Activated effector memory CD4-positive, alpha-beta T cell treated with anti-CD3 and anti-CD28 coated beads, Interleukin-2, amount 50 U/mL, for 16 hours (primary cell): ENCODE results near the gene LPIN1.

Source experiments
- DNase-seq: peaks from one replicate; pipeline ENCODE4 v3.0.0-alpha.2; 2020

LPIN1 gene

GRCh38 chr2:11746376-11746806 is at the start of gene LPIN1:
Gene LPIN1 (plus strand): TSS chr2:11746632. CDS start chr2:11765542, 18,910 bp downstream.
- DNase-seq = peak; percentile 95

GRCh38 chr2:11696736-11697102 is 49.7 kb upstream of the LPIN1 start:
- no peak for DNase-seq

- DNase-seq = no peak
Observed at GRCh38 chr2:11697103-11697871, 49.1 kb upstream of the LPIN1 start.

- no peak for DNase-seq
Observed at GRCh38 chr2:11698009-11698922, 48.2 kb upstream of the LPIN1 start.

GRCh38 chr2:11699686-11700670 is 46.5 kb upstream of the LPIN1 start:
- DNase-seq = peak; percentile 31

- DNase-seq = peak; percentile 31
Observed at GRCh38 chr2:11701206-11701605, 45.2 kb upstream of the LPIN1 start.

- DNase-seq = peak; percentile 60
Observed at GRCh38 chr2:11701751-11702301, 44.6 kb upstream of the LPIN1 start.

GRCh38 chr2:11702946-11703345 is 43.5 kb upstream of the LPIN1 start:
- peak; percentile 13 for DNase-seq

- DNase-seq = no peak
Observed at GRCh38 chr2:11703700-11704099, 42.7 kb upstream of the LPIN1 start.

GRCh38 chr2:11705063-11705462 is 41.4 kb upstream of the LPIN1 start:
- no peak for DNase-seq

GRCh38 chr2:11705711-11706110 is 40.7 kb upstream of the LPIN1 start:
- DNase-seq = no peak

- DNase-seq = no peak
Observed at GRCh38 chr2:11708106-11708505, 38.3 kb upstream of the LPIN1 start.

GRCh38 chr2:11709293-11709692 is 37.1 kb upstream of the LPIN1 start:
- DNase-seq = no peak

GRCh38 chr2:11710210-11710609 is 36.2 kb upstream of the LPIN1 start:
- no peak for DNase-seq

- no peak for DNase-seq
Observed at GRCh38 chr2:11710632-11711353, 35.6 kb upstream of the LPIN1 start.

GRCh38 chr2:11711354-11711716 is 35.1 kb upstream of the LPIN1 start:
- no peak for DNase-seq

GRCh38 chr2:11711751-11712150 is 34.7 kb upstream of the LPIN1 start:
- DNase-seq = no peak

- DNase-seq = no peak
Observed at GRCh38 chr2:11712866-11713265, 33.6 kb upstream of the LPIN1 start.

GRCh38 chr2:11713815-11714214 is 32.6 kb upstream of the LPIN1 start:
- DNase-seq = no peak

- no peak for DNase-seq
Observed at GRCh38 chr2:11715987-11716652, 30.3 kb upstream of the LPIN1 start.

GRCh38 chr2:11716689-11717321 is 29.6 kb upstream of the LPIN1 start:
- DNase-seq = no peak
